ENCODE data around the gene NAALADL1. TPM values are rescaled to one million over a fixed set of nuclear protein-coding genes. Genes with fewer than 3 reads are reported as not detected.

The NAALADL1 gene
- total and polyA plus RNA-seq, 9 of the 15 experiments (the other 6 are each of a cell fraction or from before 2014, with no cell fraction given), result 0.06 to 0.72 (median 0.22) TPM; not detected in 4

GRCh38 chr11:65095974-65096806 is 37.8 kb upstream of the NAALADL1 start, which contains the start of gene VPS51 (continued):
- TF ChIP-seq CUX1 (CRISPR knock-in tag; IDR thresholded peaks at IDR 0.05) (no peak), NCOA2 (IDR thresholded peaks at IDR 0.05; ENCODE audit: partially characterized antibody in 2 of 2) (no peak), PURB (CRISPR knock-in tag; IDR thresholded peaks at IDR 0.05; ENCODE audit: low read depth) (no peak), POLR2AphosphoS5 (IDR thresholded peaks at IDR 0.05; ENCODE audit: control insufficient read depth, insufficient read depth, low read depth, low read length) (peak; percentile 87), SRSF9 (IDR thresholded peaks at IDR 0.05; ENCODE audit: borderline replicate concordance, low read depth, low read length) (no peak), RB1 (IDR thresholded peaks at IDR 0.05; ENCODE audit: low read depth) (peak; percentile 94), SFPQ (IDR thresholded peaks at IDR 0.05; ENCODE audit: low read depth, low read length) (no peak), SMARCA4 (IDR thresholded peaks at IDR 0.05) (no peak), ZNF134 (CRISPR knock-in tag; conservative IDR thresholded peaks at IDR 0.05) (no peak), HDAC3 (IDR thresholded peaks at IDR 0.05; ENCODE audit: borderline replicate concordance, partially characterized antibody) (peak; percentile 57), HNRNPLL (IDR thresholded peaks at IDR 0.05; ENCODE audit: low read depth, low read length, poor library complexity, severe bottlenecking) (peak; percentile 46), ZFX (CRISPR knock-in tag; IDR thresholded peaks at IDR 0.05) (peak; percentile 90), ZNF24 (IDR thresholded peaks at IDR 0.05) (peak; percentile 85), ZNF584 (CRISPR knock-in tag; IDR thresholded peaks at IDR 0.05; ENCODE audit: low read depth) (no peak), MTA2 (IDR thresholded peaks at IDR 0.05; ENCODE audit: low read depth) (0 out of 2 replicates have a peak, but pooled peaks have one; percentile 18), KAT2B (IDR thresholded peaks at IDR 0.05; ENCODE audit: low read depth, low read length) (no peak)
- TF ChIP-seq, protein P1, sequence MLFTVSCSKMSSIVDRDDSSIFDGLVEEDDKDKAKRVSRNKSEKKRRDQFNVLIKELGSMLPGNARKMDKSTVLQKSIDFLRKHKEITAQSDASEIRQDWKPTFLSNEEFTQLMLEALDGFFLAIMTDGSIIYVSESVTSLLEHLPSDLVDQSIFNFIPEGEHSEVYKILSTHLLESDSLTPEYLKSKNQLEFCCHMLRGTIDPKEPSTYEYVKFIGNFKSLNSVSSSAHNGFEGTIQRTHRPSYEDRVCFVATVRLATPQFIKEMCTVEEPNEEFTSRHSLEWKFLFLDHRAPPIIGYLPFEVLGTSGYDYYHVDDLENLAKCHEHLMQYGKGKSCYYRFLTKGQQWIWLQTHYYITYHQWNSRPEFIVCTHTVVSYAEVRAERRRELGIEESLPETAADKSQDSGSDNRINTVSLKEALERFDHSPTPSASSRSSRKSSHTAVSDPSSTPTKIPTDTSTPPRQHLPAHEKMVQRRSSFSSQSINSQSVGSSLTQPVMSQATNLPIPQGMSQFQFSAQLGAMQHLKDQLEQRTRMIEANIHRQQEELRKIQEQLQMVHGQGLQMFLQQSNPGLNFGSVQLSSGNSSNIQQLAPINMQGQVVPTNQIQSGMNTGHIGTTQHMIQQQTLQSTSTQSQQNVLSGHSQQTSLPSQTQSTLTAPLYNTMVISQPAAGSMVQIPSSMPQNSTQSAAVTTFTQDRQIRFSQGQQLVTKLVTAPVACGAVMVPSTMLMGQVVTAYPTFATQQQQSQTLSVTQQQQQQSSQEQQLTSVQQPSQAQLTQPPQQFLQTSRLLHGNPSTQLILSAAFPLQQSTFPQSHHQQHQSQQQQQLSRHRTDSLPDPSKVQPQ (CRISPR knock-in tag; IDR thresholded peaks at IDR 0.05; ENCODE audit: borderline replicate concordance), result no peak

Measured in K562 (cell line).